Measurements from ENCODE around the gene LPAR2.

The LPAR2 gene

GRCh38 chr19:19662344-19662743, 34.3 kb upstream of the LPAR2 start:
- Histone ChIP-seq H3K36me3 (ENCODE audit: control insufficient read depth, insufficient read depth, low read length) (peaks cover 25% of the 10 kb centered on the region), H3K4me1 (ENCODE audit: control insufficient read depth, insufficient read depth, low read length, poor library complexity, severe bottlenecking) (peaks cover 23% of the 10 kb centered on the region), H3K9me3 (ENCODE audit: control insufficient read depth, low read length) (no peaks in the 10 kb centered on the region), H3K4me3 (ENCODE audit: insufficient read depth, low read depth, low read length, poor library complexity, severe bottlenecking) (peak overlapping the region; percentile 58), H3K27me3 (replicated peaks; ENCODE audit: control insufficient read depth, insufficient read depth, low read length, poor library complexity, severe bottlenecking) (no peaks in the 10 kb centered on the region), H3K27ac (ENCODE audit: insufficient read depth, low read length, poor library complexity, severe bottlenecking) (peak overlapping the region; percentile 92)
- no peak for DNase-seq

DNA sequence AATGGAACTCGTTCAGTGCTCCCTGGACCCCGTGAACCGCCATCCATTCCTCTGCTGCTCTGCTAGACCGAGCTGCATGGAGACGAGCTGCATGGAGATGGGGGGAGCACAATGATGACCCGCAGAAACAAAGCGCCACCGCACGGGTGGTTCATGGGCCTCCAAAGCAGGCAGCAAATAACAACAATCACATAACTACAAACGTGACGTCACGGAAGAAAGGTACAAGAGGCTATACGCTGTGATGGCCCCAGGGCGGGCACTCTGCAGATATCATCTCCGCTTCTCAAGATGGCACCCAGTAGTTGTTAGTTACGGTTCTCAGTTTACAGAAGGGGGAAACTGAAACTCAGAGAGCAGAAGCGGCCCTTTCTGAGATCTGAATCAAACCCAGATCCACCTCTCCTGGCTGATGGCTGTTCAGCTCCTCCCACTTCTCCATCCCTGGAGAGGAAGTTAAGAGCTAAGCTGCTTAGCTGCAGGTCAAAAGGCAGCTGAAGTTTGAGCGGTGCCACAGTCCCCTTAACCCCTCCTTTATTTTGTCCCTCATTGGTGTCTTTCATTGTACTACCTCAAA, 33.7 kb upstream of the LPAR2 start:
- H3K4me1 ChIP-seq (ENCODE audit: control insufficient read depth, insufficient read depth, low read length, poor library complexity, severe bottlenecking) = peaks cover 20% of the 10 kb centered on the region
- H3K4me3 ChIP-seq (ENCODE audit: insufficient read depth, low read depth, low read length, poor library complexity, severe bottlenecking) = peak overlapping the region; percentile 58
- DNase-seq = peak in 2 of 3 donors; percentile 44 to 48
- H3K9me3 ChIP-seq (ENCODE audit: control insufficient read depth, low read length) = no peaks in the 10 kb centered on the region
- no peaks in the 10 kb centered on the region for H3K27me3 ChIP-seq (replicated peaks; ENCODE audit: control insufficient read depth, insufficient read depth, low read length, poor library complexity, severe bottlenecking)
- H3K36me3 ChIP-seq (ENCODE audit: control insufficient read depth, insufficient read depth, low read length) = peaks cover 31% of the 10 kb centered on the region
- H3K27ac ChIP-seq (ENCODE audit: insufficient read depth, low read length, poor library complexity, severe bottlenecking) = peak overlapping the region; percentile 92

DNA sequence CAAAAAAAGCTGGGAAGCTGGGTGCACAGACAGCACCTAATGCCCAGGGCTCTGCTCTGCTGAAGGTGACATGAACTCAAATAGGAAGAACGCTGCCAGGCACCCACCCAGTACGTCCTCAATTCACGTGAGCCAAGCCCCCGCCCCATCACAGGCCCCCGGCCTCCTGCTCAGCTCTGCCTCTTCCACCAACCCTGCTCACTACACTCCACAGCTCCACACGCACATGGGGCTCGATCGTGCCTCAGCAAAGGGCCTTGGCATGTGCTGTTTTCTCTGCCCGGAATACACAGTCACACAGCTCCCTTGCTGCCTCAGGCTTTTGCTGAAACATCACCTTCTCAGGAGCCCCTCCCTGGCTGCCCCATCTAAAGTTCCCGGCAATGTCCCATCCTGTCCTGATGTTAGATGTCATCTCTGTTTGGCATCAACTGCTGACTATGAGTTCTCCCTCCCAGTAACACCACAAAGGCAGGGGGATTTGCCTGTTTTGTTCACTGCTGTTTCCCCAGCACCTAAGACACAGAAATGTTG, 33.2 kb upstream of the LPAR2 start:
- Histone ChIP-seq H3K4me1 (ENCODE audit: control insufficient read depth, insufficient read depth, low read length, poor library complexity, severe bottlenecking) (peaks cover 18% of the 10 kb centered on the region), H3K4me3 (ENCODE audit: insufficient read depth, low read depth, low read length, poor library complexity, severe bottlenecking) (no peak overlapping the region), H3K36me3 (ENCODE audit: control insufficient read depth, insufficient read depth, low read length) (peaks cover 36% of the 10 kb centered on the region), H3K27me3 (replicated peaks; ENCODE audit: control insufficient read depth, insufficient read depth, low read length, poor library complexity, severe bottlenecking) (no peaks in the 10 kb centered on the region), H3K9me3 (ENCODE audit: control insufficient read depth, low read length) (no peaks in the 10 kb centered on the region), H3K27ac (ENCODE audit: insufficient read depth, low read length, poor library complexity, severe bottlenecking) (peak overlapping the region; percentile 92)
- DNase-seq = no peak

DNA sequence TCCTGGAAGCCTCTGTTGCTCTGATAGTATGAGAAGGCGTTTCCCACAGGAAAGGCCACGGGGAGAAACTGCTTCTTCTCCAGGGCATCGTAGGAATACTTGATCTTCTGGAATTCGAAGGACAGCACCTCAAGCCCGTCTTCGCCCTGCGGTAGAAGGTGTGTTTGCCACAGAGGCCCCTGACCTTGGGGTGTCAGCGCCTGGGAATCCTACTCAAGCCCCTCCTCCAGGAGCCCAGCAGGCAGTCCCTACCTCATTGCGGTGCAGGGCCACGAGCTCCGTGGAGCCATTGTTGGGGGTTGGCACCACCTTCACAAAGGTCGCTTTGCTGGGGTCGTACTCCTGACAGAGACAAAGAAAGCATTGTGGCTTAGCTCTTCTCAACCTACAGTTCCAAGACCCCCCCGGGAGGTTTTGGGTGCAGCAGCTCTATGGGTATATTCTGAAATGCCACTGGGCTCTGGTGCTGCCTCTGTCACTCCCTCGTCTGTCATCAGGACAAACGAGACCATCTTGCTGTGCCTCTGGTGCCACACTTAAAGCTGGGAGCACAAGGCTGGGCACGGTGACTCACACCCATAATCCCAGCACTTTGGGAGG, 31.7 kb upstream of the LPAR2 start:
- H3K4me3 ChIP-seq (ENCODE audit: insufficient read depth, low read depth, low read length, poor library complexity, severe bottlenecking) = no peak overlapping the region
- no peaks in the 10 kb centered on the region for H3K27me3 ChIP-seq (replicated peaks; ENCODE audit: control insufficient read depth, insufficient read depth, low read length, poor library complexity, severe bottlenecking)
- no peak for DNase-seq
- H3K36me3 ChIP-seq (ENCODE audit: control insufficient read depth, insufficient read depth, low read length) = peaks cover 51% of the 10 kb centered on the region
- H3K9me3 ChIP-seq (ENCODE audit: control insufficient read depth, low read length) = no peaks in the 10 kb centered on the region
- H3K27ac ChIP-seq (ENCODE audit: insufficient read depth, low read length, poor library complexity, severe bottlenecking) = no peak overlapping the region
- peaks cover 18% of the 10 kb centered on the region for H3K4me1 ChIP-seq (ENCODE audit: control insufficient read depth, insufficient read depth, low read length, poor library complexity, severe bottlenecking)

DNA sequence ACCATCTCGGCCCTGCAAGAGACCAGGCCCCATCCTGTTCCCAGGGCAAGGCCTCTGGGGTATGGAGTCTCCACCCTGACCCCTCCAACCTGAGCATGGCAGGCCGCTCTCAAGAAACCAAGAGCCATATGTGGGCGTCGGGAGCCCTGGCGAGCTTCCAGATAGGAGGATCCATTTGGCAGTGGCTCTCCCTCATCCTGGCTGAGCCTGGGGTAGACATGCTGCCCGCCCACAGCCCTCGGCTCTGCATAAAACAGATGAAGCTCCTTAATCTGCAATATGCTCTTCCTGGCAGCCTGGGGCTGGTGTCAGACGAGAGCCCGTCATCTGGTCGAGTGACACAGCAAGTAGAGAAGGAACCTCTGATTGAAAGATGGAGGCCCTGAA, 29.4 kb upstream of the LPAR2 start:
- H3K27me3 ChIP-seq (replicated peaks; ENCODE audit: control insufficient read depth, insufficient read depth, low read length, poor library complexity, severe bottlenecking) = no peaks in the 10 kb centered on the region
- no peak overlapping the region for H3K27ac ChIP-seq (ENCODE audit: insufficient read depth, low read length, poor library complexity, severe bottlenecking)
- H3K4me1 ChIP-seq (ENCODE audit: control insufficient read depth, insufficient read depth, low read length, poor library complexity, severe bottlenecking) = peaks cover 11% of the 10 kb centered on the region
- H3K9me3 ChIP-seq (ENCODE audit: control insufficient read depth, low read length) = no peaks in the 10 kb centered on the region
- H3K4me3 ChIP-seq (ENCODE audit: insufficient read depth, low read depth, low read length, poor library complexity, severe bottlenecking) = no peak overlapping the region
- peaks cover 74% of the 10 kb centered on the region for H3K36me3 ChIP-seq (ENCODE audit: control insufficient read depth, insufficient read depth, low read length)
- no peak for DNase-seq

DNA sequence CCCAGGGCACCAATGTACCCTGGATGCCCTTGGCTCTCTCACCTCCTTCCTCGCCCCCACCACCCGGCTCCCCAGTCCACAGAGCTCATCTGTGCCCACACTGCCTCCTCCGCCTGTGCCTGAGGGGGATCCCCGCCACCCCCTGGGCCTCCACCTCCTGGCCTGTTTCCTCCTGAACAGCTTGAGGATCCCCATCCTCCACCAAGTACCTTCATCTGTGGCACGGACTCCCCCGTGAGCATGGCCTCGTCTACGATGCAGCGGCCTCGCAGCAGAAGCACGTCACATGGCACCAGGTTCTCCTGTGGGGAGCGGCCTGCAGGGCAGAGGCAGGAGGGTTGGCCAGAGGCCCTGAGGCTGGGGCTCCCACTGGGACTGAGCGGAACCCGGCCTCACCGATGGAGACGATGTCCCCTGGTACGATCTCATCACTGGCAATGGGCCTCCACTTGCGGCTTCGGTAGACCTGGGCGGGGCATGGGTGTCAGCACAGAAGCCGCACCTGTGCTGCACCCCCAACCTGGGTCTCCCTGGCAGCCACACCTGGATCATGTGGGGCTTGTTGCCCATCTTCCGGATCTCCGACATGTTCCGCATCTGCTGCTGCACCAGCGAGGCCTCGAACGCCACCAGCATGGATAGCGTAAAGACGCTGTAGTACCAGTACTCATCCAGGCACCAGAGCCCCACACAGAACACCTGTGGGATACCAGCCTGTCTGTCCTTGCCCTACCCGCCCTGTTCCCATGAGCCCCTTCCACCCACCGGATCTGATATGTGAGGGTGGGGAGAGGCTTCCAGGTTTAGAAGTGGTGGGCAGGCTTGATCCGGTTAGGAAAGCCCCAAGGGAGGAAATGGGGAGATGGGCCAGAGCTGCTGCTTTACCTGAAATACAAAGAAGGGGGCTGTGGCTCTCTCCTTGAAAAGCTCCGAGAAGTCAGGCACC, 28.7 kb upstream of the LPAR2 start:
- no peak for DNase-seq
- Histone ChIP-seq H3K9me3 (ENCODE audit: control insufficient read depth, low read length) (no peaks in the 10 kb centered on the region), H3K36me3 (ENCODE audit: control insufficient read depth, insufficient read depth, low read length) (peaks cover 81% of the 10 kb centered on the region), H3K27ac (ENCODE audit: insufficient read depth, low read length, poor library complexity, severe bottlenecking) (no peak overlapping the region), H3K27me3 (replicated peaks; ENCODE audit: control insufficient read depth, insufficient read depth, low read length, poor library complexity, severe bottlenecking) (no peaks in the 10 kb centered on the region), H3K4me3 (ENCODE audit: insufficient read depth, low read depth, low read length, poor library complexity, severe bottlenecking) (no peak overlapping the region), H3K4me1 (ENCODE audit: control insufficient read depth, insufficient read depth, low read length, poor library complexity, severe bottlenecking) (peaks cover 5% of the 10 kb centered on the region)

DNA sequence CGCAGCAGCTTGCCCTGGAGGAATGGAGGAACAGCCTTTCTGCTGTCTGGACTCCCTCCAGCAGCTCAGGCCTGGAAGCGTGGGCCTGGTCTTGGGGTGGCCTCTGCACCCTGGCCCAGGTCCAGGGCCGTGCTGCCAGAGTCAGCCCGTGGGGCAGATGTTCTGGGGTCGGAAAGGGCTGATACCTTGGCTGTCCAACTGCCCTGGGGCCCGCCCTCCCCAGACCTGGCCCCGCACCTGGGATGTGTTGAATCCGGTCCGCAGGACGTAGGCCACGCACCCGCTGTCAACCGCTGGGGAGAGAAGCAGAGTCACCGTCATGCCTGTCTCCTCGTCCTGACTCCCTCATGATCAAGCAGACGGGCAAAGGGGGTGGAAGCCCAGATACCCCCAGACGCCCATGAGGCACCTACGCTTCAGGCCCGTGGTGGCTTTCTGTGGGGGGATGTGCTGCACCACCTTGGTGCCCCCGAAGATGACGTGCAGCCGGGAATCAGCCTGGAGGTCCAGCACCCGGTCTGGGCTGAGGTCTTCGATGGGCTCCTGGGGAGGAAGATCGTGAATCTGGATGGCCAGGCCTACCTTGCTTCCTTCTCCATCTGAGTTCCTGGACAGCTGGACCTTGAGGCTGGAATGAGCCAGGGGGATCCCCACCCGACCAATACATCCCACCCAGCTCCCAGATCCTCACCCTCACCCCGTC, 27.8 kb upstream of the LPAR2 start:
- Histone ChIP-seq H3K27me3 (replicated peaks; ENCODE audit: control insufficient read depth, insufficient read depth, low read length, poor library complexity, severe bottlenecking) (no peaks in the 10 kb centered on the region), H3K4me3 (ENCODE audit: insufficient read depth, low read depth, low read length, poor library complexity, severe bottlenecking) (no peak overlapping the region), H3K27ac (ENCODE audit: insufficient read depth, low read length, poor library complexity, severe bottlenecking) (no peak overlapping the region), H3K9me3 (ENCODE audit: control insufficient read depth, low read length) (no peaks in the 10 kb centered on the region), H3K36me3 (ENCODE audit: control insufficient read depth, insufficient read depth, low read length) (peaks cover 90% of the 10 kb centered on the region), H3K4me1 (ENCODE audit: control insufficient read depth, insufficient read depth, low read length, poor library complexity, severe bottlenecking) (no peaks in the 10 kb centered on the region)
- DNase-seq = no peak

- H3K4me3 ChIP-seq (ENCODE audit: insufficient read depth, low read depth, low read length, poor library complexity, severe bottlenecking) = no peak overlapping the region
- H3K27me3 ChIP-seq (replicated peaks; ENCODE audit: control insufficient read depth, insufficient read depth, low read length, poor library complexity, severe bottlenecking) = no peaks in the 10 kb centered on the region
- H3K4me1 ChIP-seq (ENCODE audit: control insufficient read depth, insufficient read depth, low read length, poor library complexity, severe bottlenecking) = no peaks in the 10 kb centered on the region
- no peaks in the 10 kb centered on the region for H3K9me3 ChIP-seq (ENCODE audit: control insufficient read depth, low read length)
- peaks cover 97% of the 10 kb centered on the region for H3K36me3 ChIP-seq (ENCODE audit: control insufficient read depth, insufficient read depth, low read length)
- no peak overlapping the region for H3K27ac ChIP-seq (ENCODE audit: insufficient read depth, low read length, poor library complexity, severe bottlenecking)
- DNase-seq = no peak
Measured at GRCh38 chr19:19655051-19655594, 27.1 kb upstream of the LPAR2 start.

DNA sequence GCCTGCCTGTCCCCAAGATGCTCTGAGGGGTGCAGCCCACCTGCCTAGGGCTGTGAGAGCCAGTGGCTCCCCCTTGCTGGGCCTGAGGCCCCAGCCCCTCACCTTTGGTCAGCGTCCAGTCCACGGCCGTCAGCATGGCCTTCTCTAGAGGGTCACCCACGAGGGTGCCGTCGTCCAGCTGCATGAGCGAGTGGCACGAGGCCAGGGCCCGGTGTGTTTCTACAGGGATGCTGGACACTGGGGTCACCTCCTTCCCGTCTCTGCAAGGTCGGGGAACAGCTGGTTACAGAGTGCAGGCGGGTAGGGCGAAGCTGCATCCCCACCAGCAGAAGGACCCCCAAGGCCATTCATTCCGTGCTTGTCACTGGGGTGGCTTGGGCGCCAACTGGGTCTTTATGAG, 26.4 kb upstream of the LPAR2 start:
- no peaks in the 10 kb centered on the region for H3K9me3 ChIP-seq (ENCODE audit: control insufficient read depth, low read length)

More for the DNA sequence above, 26.4 kb upstream of the LPAR2 start:
- no peak overlapping the region for H3K4me3 ChIP-seq (ENCODE audit: insufficient read depth, low read depth, low read length, poor library complexity, severe bottlenecking)
- DNase-seq = no peak
- H3K4me1 ChIP-seq (ENCODE audit: control insufficient read depth, insufficient read depth, low read length, poor library complexity, severe bottlenecking) = no peaks in the 10 kb centered on the region
- peaks cover 96% of the 10 kb centered on the region for H3K36me3 ChIP-seq (ENCODE audit: control insufficient read depth, insufficient read depth, low read length)
- H3K27me3 ChIP-seq (replicated peaks; ENCODE audit: control insufficient read depth, insufficient read depth, low read length, poor library complexity, severe bottlenecking) = no peaks in the 10 kb centered on the region
- no peak overlapping the region for H3K27ac ChIP-seq (ENCODE audit: insufficient read depth, low read length, poor library complexity, severe bottlenecking)
